CD14-positive monocyte (primary cell): ENCODE data around the gene VWC2. TPM values are rescaled to one million over a fixed set of nuclear protein-coding genes. Genes with fewer than 3 reads are reported as not detected.

Experiments
- DNase-seq, 3 donors: peaks; one replicate each; pipeline ENCODE4 v3.0.0-alpha.2; 2011 to 2022
- H2AFZ ChIP-seq: 2 replicates; pipeline ENCODE4 v1.6.0; 2012; ENCODE audit warnings: mild to moderate bottlenecking, low read depth, low read length, inconsistent platforms; ENCODE audit not compliant: insufficient read depth, poor library complexity, severe bottlenecking
- H3K27ac ChIP-seq, 2 donors: 1 replicate in 1 of 2; 2 replicates in 1 of 2; pipeline ENCODE4 v1.5.1; 2012 to 2013; ENCODE audit warnings: low read length in 2 of 2, control low read depth in 1 of 2, inconsistent platforms in 1 of 2, low read depth in 1 of 2, mild to moderate bottlenecking in 1 of 2
- H3K27me3 ChIP-seq, 2 donors: one replicate each; pipeline versions ENCODE4 v1.6.0 to v1.6.1; 2011 to 2013; ENCODE audit warnings: low read length in 2 of 2; ENCODE audit not compliant: control insufficient read depth in 2 of 2, insufficient read depth in 2 of 2
- H3K36me3 ChIP-seq, 2 donors: replicated peaks in 1 of 2; 1 replicate in 1 of 2; 2 replicates in 1 of 2; pipeline versions ENCODE4 v1.5.1 to v1.6.1; 2012 to 2013; ENCODE audit warnings: low read length in 2 of 2, control low read depth in 1 of 2, inconsistent platforms in 1 of 2, mild to moderate bottlenecking in 1 of 2; ENCODE audit not compliant: insufficient read depth in 2 of 2, control insufficient read depth in 1 of 2
- H3K4me1 ChIP-seq, 2 donors: 1 replicate in 1 of 2; 2 replicates in 1 of 2; pipeline versions ENCODE4 v1.5.1 to v1.6.1; 2012 to 2013; ENCODE audit warnings: low read length in 2 of 2, control low read depth in 1 of 2, inconsistent platforms in 1 of 2, mild to moderate bottlenecking in 1 of 2, moderate library complexity in 1 of 2; ENCODE audit not compliant: insufficient read depth in 2 of 2, control insufficient read depth in 1 of 2
- H3K4me2 ChIP-seq: replicated peaks from 2 replicates; pipeline ENCODE3; 2012; ENCODE audit warnings: low read length, moderate library complexity, mild to moderate bottlenecking; ENCODE audit not compliant: poor library complexity, severe bottlenecking; ENCODE audit errors: extremely low read depth
- H3K4me3 ChIP-seq, 3 experiments: fragments of 200-600 bp in 1 of 3; sonication (generic) in 1 of 3; replicated peaks in 1 of 3; 1 replicate in 2 of 3; 2 replicates in 1 of 3; pipeline ENCODE4 v1.5.1; 2011 to 2013; ENCODE audit warnings: low read length in 3 of 3, mild to moderate bottlenecking in 3 of 3, control low read depth in 2 of 3, low read depth in 2 of 3, inconsistent platforms in 1 of 3, moderate library complexity in 1 of 3
- H3K79me2 ChIP-seq: 2 replicates; pipeline ENCODE4 v1.6.0; 2012; ENCODE audit warnings: mild to moderate bottlenecking, control low read depth, inconsistent platforms, low read length, moderate library complexity; ENCODE audit not compliant: insufficient read depth
- H3K9ac ChIP-seq: 2 replicates; pipeline ENCODE4 v1.6.0; 2017; ENCODE audit warnings: low read length, mild to moderate bottlenecking; ENCODE audit not compliant: insufficient read depth, poor library complexity, severe bottlenecking
- H3K9me3 ChIP-seq, 2 donors: replicated peaks in 1 of 2; 1 replicate in 1 of 2; 2 replicates in 1 of 2; pipeline versions ENCODE4 v1.5.1 to v1.6.1; 2012 to 2013; ENCODE audit warnings: low read length in 2 of 2, control low read depth in 1 of 2; ENCODE audit not compliant: control insufficient read depth in 1 of 2, insufficient read depth in 1 of 2
- H4K20me1 ChIP-seq: 2 replicates; pipeline ENCODE4 v1.6.0; 2012; ENCODE audit warnings: mild to moderate bottlenecking, low read length, control low read depth, moderate library complexity; ENCODE audit not compliant: insufficient read depth
- H3K27ac Mint-ChIP-seq, 7 donors: one replicate each; pipeline ENCODE4 v1.8.0; 2020; ENCODE audit warnings: mild to moderate bottlenecking in 7 of 7, mixed read lengths in 7 of 7, moderate library complexity in 6 of 7, inconsistent platforms in 2 of 7
- H3K27me3 Mint-ChIP-seq, 3 donors: one replicate each; pipeline ENCODE4 v1.8.0; 2021 to 2022; ENCODE audit warnings: low read depth in 3 of 3, mild to moderate bottlenecking in 3 of 3, mixed read lengths in 3 of 3, moderate library complexity in 3 of 3, inconsistent platforms in 1 of 3
- H3K36me3 Mint-ChIP-seq, 2 donors: one replicate each; pipeline ENCODE4 v1.8.0; 2020; ENCODE audit warnings: mixed read lengths in 2 of 2, inconsistent platforms in 1 of 2, mild to moderate bottlenecking in 1 of 2
- H3K4me1 Mint-ChIP-seq: one replicate; pipeline ENCODE4 v1.8.0; 2020; ENCODE audit warnings: mild to moderate bottlenecking, mixed read lengths
- H3K4me3 Mint-ChIP-seq, 2 donors: one replicate each; pipeline ENCODE4 v1.8.0; 2020; ENCODE audit warnings: mild to moderate bottlenecking in 2 of 2, mixed read lengths in 2 of 2, moderate library complexity in 1 of 2
- H3K9me3 Mint-ChIP-seq, 7 donors: one replicate each; pipeline ENCODE4 v1.8.0; 2020 to 2022; ENCODE audit warnings: mixed read lengths in 7 of 7, mild to moderate bottlenecking in 6 of 7, moderate library complexity in 6 of 7, inconsistent platforms in 2 of 7
- CTCF ChIP-seq: fragments of 200-600 bp; IDR thresholded peaks from one replicate; pipeline ENCODE4 v1.8.0; 2022; ENCODE audit warnings: antibody characterized with exemption, mild to moderate bottlenecking
- WGBS: methylation state at CpG from one replicate; pipeline ENCODE4 v1.1.5; 2013; ENCODE audit warnings: missing lambda C conversion rate; ENCODE audit not compliant: insufficient coverage; 5-methylcytosine and 5-hydroxymethylcytosine counted together
- intact Hi-C, 2 donors: fragments of 100-400 bp; cut with micrococcal nuclease; formaldehyde crosslinking; loops; one replicate each; pipeline versions ENCODE4 v1.15.0 to v1.15.1; 2023
- polyA plus RNA-seq, 3 donors: library from polyadenylated mRNA; depleted of rRNA in 1 of 3; unstranded in 2 of 3; stranded (reverse) in 1 of 3; fragments of 300-500 nt in 2 of 3; fragments of >200 nt in 1 of 3; fragmentation: Illumina TruSeq in 2 of 3; gene quantifications; 1 replicate in 2 of 3; 2 replicates in 1 of 3; pipeline ENCODE4 v1.2.3, GENCODE V29; 2012 to 2021

Gene VWC2
- polyA plus RNA-seq, 3 donors = not detected

GRCh38 chr7:49928787-49929186 lies 155.3 kb downstream of the VWC2 start:
- Mint-ChIP-seq H3K4me1 (no peaks in the 10 kb centered on the region), H3K27me3 (peaks cover 1 to 2% (median 2%) of the 10 kb centered on the region in 3 donors), H3K9me3 (peaks cover 7 to 22% (median 10%) of the 10 kb centered on the region in 7 donors), H3K4me3 (no peak overlapping the region), H3K27ac (no peak overlapping the region), H3K36me3 (no peaks in the 10 kb centered on the region)
- no peaks in the 10 kb centered on the region for H3K79me2 ChIP-seq
- no peak overlapping the region for H2AFZ ChIP-seq
- intact Hi-C loops = no loop called here
- TF ChIP-seq CTCF = no peak
- H3K9me3 ChIP-seq = peaks cover 6 to 10% of the 10 kb centered on the region in 2 donors
- DNase-seq = no peak
- H3K36me3 ChIP-seq = no peaks in the 10 kb centered on the region
- H3K4me2 ChIP-seq = no peak overlapping the region
- H3K4me3 ChIP-seq = no peak overlapping the region
- H3K9ac ChIP-seq = no peak overlapping the region
- H3K4me1 ChIP-seq = no peaks in the 10 kb centered on the region
- WGBS = 100% methylated on average over 1 of the region's 2 CpGs
- H4K20me1 ChIP-seq = no peaks in the 10 kb centered on the region
- H3K27me3 ChIP-seq = no peaks in the 10 kb centered on the region
- no peak overlapping the region for H3K27ac ChIP-seq

- Mint-ChIP-seq H3K27me3 (peaks cover 0 to 2% (median 2%) of the 10 kb centered on the region in 3 donors), H3K27ac (no peak overlapping the region), H3K4me1 (no peaks in the 10 kb centered on the region), H3K9me3 (peaks cover 7 to 22% (median 10%) of the 10 kb centered on the region in 7 donors), H3K36me3 (no peaks in the 10 kb centered on the region), H3K4me3 (no peak overlapping the region)
- Histone ChIP-seq H3K4me1 (no peaks in the 10 kb centered on the region), H3K27me3 (no peaks in the 10 kb centered on the region), H3K79me2 (no peaks in the 10 kb centered on the region), H3K27ac (no peak overlapping the region), H3K9ac (no peak overlapping the region), H3K36me3 (no peaks in the 10 kb centered on the region), H3K4me2 (no peak overlapping the region), H2AFZ (no peak overlapping the region), H3K9me3 (peaks cover 6 to 10% of the 10 kb centered on the region in 2 donors), H4K20me1 (no peaks in the 10 kb centered on the region), H3K4me3 (no peak overlapping the region)
- intact Hi-C loops = no loop called here
- TF ChIP-seq CTCF = no peak
- 93% methylated on average over 1 of the region's 2 CpGs for WGBS
- no peak for DNase-seq
These were observed 158.2 kb downstream of the VWC2 start for GRCh38 chr7:49931627-49932026.
